DOHH2 (cell line): ENCODE measurements around the gene NR1I3.
A peak's percentile ranks its signal among the peaks of the same experiment; 100 is the strongest.

ENCODE experiments used
- H3F3A ChIP-seq: fragments of 200-600 bp; sonication (generic), shearing (Covaris generic); 2 replicates; pipeline ENCODE4 v1.6.0; 2016; ENCODE audit warnings: antibody characterized with exemption, mild to moderate bottlenecking; ENCODE audit not compliant: control insufficient read depth, insufficient read depth
- H3K27ac ChIP-seq: fragments of 200-600 bp; sonication (generic); 2 replicates; pipeline ENCODE4 v1.5.1; 2014; ENCODE audit warnings: low read depth, mild to moderate bottlenecking, low read length, moderate library complexity
- H3K27me3 ChIP-seq: fragments of 200-600 bp; sonication (generic); 2 replicates; pipeline ENCODE4 v1.6.1; 2014; ENCODE audit warnings: mild to moderate bottlenecking, low read length, mixed read lengths; ENCODE audit not compliant: control insufficient read depth
- H3K36me3 ChIP-seq: fragments of 200-600 bp; sonication (generic); 2 replicates; pipeline ENCODE4 v1.6.1; 2014; ENCODE audit warnings: mild to moderate bottlenecking, low read length, moderate library complexity, mixed read lengths; ENCODE audit not compliant: control insufficient read depth
- H3K4me1 ChIP-seq: fragments of 200-600 bp; sonication (generic); 2 replicates; pipeline ENCODE4 v1.6.1; 2014; ENCODE audit warnings: mild to moderate bottlenecking, low read length, mixed read lengths; ENCODE audit not compliant: control insufficient read depth
- H3K4me2 ChIP-seq: fragments of 200-600 bp; sonication (generic); 2 replicates; pipeline ENCODE4 v1.6.0; 2014; ENCODE audit warnings: mild to moderate bottlenecking, low read length, moderate library complexity
- H3K4me3 ChIP-seq: fragments of 200-600 bp; sonication (generic); 2 replicates; pipeline ENCODE4 v1.5.1; 2014; ENCODE audit warnings: mild to moderate bottlenecking, low read length, mixed read lengths
- H3K79me2 ChIP-seq: fragments of 200-600 bp; sonication (generic); 2 replicates; pipeline ENCODE4 v1.6.1; 2014; ENCODE audit warnings: mild to moderate bottlenecking, low read length, mixed read lengths; ENCODE audit not compliant: control insufficient read depth
- H3K9me2 ChIP-seq: fragments of 200-600 bp; sonication (generic); replicated peaks from 2 replicates; pipeline ENCODE4 v1.6.1; 2014; ENCODE audit warnings: mild to moderate bottlenecking, low read length, mixed read lengths; ENCODE audit not compliant: control insufficient read depth
- H3K9me3 ChIP-seq: fragments of 200-600 bp; sonication (generic); 2 replicates; pipeline ENCODE4 v1.6.1; 2014; ENCODE audit warnings: antibody characterized with exemption, low read length, mixed read lengths; ENCODE audit not compliant: control insufficient read depth, insufficient read depth
- H4K20me1 ChIP-seq: fragments of 200-600 bp; sonication (generic); 2 replicates; pipeline ENCODE4 v1.6.0; 2014; ENCODE audit warnings: low read depth, mild to moderate bottlenecking, antibody characterized with exemption, low read length, moderate library complexity; ENCODE audit not compliant: control insufficient read depth, insufficient read depth
- EZH2phosphoT487 ChIP-seq: fragments of 200-600 bp; sonication (generic); IDR thresholded peaks from 2 replicates; pipeline ENCODE4 v1.6.1; 2017; ENCODE audit warnings: borderline replicate concordance, mild to moderate bottlenecking, antibody characterized with exemption, low read length, moderate library complexity, mixed read lengths
- TF ChIP-seq, protein P1 (sequence below): fragments of 200-600 bp; sonication (generic); IDR thresholded peaks from one replicate; pipeline ENCODE4 v1.5.1; 2014; ENCODE audit warnings: antibody characterized with exemption, mild to moderate bottlenecking, low read depth, low read length; ENCODE audit not compliant: poor library complexity, severe bottlenecking

NR1I3 gene

DNA sequence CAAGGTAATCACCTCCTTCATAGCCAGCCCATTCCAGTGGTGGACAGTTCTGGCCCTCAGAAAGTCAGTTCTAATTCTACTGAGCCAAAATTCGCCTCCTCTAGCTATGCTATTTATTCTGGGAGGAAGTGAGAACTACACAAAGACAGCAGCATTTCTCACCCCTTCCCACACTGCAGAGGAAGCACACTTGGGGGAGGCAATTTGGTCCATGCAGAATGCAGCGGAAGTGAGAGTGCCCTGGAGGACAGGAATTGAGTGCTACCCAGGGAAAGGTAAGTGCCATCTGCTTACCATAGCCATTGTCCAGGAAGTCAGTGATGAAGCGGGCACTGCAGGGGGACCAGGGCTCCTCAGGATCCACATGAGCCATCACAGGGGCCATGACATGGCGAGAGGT is 42.8 kb downstream of the NR1I3 start:
- Histone ChIP-seq H3K27me3 (no peaks in the 10 kb centered on the region), H3K27ac (peak overlapping the region; percentile 34), H3K79me2 (no peaks in the 10 kb centered on the region), H3F3A (0 out of 2 replicates have a peak, but pooled peaks cover 3% of the 10 kb centered on the region), H3K9me2 (no peaks in the 10 kb centered on the region), H3K4me3 (peak overlapping the region; percentile 31), H3K9me3 (no peaks in the 10 kb centered on the region), H3K4me1 (peaks cover 30% of the 10 kb centered on the region), H3K36me3 (no peaks in the 10 kb centered on the region), H3K4me2 (peak overlapping the region; percentile 51), H4K20me1 (no peaks in the 10 kb centered on the region)
- TF ChIP-seq EZH2phosphoT487 = no peak
- TF ChIP-seq, protein P1, sequence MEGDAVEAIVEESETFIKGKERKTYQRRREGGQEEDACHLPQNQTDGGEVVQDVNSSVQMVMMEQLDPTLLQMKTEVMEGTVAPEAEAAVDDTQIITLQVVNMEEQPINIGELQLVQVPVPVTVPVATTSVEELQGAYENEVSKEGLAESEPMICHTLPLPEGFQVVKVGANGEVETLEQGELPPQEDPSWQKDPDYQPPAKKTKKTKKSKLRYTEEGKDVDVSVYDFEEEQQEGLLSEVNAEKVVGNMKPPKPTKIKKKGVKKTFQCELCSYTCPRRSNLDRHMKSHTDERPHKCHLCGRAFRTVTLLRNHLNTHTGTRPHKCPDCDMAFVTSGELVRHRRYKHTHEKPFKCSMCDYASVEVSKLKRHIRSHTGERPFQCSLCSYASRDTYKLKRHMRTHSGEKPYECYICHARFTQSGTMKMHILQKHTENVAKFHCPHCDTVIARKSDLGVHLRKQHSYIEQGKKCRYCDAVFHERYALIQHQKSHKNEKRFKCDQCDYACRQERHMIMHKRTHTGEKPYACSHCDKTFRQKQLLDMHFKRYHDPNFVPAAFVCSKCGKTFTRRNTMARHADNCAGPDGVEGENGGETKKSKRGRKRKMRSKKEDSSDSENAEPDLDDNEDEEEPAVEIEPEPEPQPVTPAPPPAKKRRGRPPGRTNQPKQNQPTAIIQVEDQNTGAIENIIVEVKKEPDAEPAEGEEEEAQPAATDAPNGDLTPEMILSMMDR = no peak

DNA sequence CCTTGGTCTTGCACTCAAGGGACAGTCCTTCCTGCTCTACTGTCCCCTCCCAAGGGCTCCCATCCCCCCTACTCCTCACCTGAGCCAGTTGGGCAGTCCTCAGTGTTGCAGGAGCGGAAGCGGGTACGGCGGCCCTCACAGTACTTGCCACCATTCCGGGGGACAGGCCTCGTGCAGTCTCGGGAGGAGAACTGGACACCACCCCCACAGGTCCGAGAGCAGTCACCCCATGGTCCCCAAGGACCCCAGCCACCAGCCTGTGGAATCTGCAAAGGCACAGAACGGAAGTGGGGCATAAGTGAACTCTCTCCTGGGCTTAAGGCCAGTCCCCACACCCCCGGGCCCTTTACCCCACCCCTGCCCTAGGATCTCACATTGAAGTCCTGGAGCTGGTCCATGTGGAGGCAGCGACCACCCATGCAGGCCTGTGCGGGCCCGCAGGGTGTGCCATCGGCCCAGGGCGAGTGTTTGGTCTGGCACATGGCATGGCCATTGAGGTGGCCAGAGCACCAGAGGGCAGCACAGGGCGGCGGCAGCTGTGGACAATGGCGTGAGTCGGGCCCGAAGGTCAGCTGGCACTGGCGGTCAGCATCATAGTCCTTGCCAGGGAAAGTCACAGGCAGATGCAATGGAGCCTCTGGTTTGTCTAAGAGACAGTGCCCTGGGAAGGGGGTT is 44.3 kb downstream of the NR1I3 start:
- TF ChIP-seq EZH2phosphoT487 = no peak
- TF ChIP-seq, protein P1 = no peak
- no peak overlapping the region for H3K27ac ChIP-seq
- no peaks in the 10 kb centered on the region for H3K79me2 ChIP-seq
- no peak overlapping the region for H3K4me2 ChIP-seq
- no peaks in the 10 kb centered on the region for H3K36me3 ChIP-seq
- H3F3A ChIP-seq = 0 out of 2 replicates have a peak, but pooled peaks cover 3% of the 10 kb centered on the region
- H3K9me3 ChIP-seq = no peaks in the 10 kb centered on the region
- H4K20me1 ChIP-seq = no peaks in the 10 kb centered on the region
- H3K4me1 ChIP-seq = peaks cover 26% of the 10 kb centered on the region
- H3K27me3 ChIP-seq = no peaks in the 10 kb centered on the region
- no peak overlapping the region for H3K4me3 ChIP-seq
- no peaks in the 10 kb centered on the region for H3K9me2 ChIP-seq

DNA sequence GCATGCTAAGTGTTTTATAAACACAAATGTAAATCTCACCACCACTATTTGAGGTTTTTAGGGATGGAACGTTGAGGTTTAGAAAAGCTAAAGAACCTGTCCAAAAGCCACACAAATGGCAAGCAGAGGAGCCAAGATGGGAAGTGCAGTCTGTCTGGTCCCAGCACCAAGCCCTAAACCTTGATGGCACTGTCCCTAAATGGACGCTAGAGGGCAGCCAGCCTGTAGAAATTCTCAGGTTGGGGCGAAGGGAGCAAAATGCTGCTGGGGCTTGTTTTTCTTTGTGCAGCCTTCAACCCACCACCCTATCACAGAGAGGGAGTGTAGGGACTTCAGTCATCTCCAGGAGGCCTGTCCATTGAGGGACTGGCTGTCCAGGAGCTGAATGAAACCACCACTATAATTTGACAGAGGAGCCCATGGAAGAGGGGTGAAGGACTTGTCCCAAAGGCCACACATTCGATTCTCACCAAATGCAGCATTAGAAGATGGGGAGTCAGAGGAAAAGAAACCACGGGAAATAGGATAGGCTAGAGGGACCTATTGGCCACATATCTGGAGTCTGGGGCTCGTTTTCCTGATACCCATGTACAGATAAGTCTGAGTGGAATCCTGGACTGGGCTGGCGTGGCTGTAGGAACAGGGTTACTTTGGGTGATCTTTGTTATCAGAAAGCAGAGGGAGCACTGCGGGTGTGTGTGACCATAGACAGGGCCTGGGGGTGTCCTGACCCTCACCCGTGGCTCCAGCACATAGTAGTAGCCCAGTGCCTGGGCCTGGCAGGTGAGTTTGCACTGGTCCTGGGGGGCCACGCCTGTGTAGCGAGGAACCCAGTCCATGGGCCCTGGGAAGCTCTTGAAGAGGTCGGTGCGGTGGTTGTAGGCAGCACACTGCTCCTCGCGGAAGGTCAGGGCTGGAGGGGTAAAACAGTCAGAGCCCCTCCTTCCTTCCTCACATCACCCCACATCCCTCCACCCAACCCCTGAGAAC is 45.2 kb downstream of the NR1I3 start:
- no peak overlapping the region for H3K27ac ChIP-seq
- no peak overlapping the region for H3K4me2 ChIP-seq

More for the DNA sequence above, 45.2 kb downstream of the NR1I3 start:
- no peaks in the 10 kb centered on the region for H3K27me3 ChIP-seq
- H3K9me3 ChIP-seq = no peaks in the 10 kb centered on the region
- no peaks in the 10 kb centered on the region for H3K36me3 ChIP-seq
- H3K79me2 ChIP-seq = no peaks in the 10 kb centered on the region
- 0 out of 2 replicates have a peak, but pooled peaks cover 3% of the 10 kb centered on the region for H3F3A ChIP-seq
- H3K4me3 ChIP-seq = no peak overlapping the region
- TF ChIP-seq EZH2phosphoT487 = no peak
- TF ChIP-seq, protein P1 = peak; percentile 86
- H3K4me1 ChIP-seq = peaks cover 26% of the 10 kb centered on the region
- no peaks in the 10 kb centered on the region for H4K20me1 ChIP-seq
- no peaks in the 10 kb centered on the region for H3K9me2 ChIP-seq
